ENCODE data around the gene LKAAEAR1.

DNA sequence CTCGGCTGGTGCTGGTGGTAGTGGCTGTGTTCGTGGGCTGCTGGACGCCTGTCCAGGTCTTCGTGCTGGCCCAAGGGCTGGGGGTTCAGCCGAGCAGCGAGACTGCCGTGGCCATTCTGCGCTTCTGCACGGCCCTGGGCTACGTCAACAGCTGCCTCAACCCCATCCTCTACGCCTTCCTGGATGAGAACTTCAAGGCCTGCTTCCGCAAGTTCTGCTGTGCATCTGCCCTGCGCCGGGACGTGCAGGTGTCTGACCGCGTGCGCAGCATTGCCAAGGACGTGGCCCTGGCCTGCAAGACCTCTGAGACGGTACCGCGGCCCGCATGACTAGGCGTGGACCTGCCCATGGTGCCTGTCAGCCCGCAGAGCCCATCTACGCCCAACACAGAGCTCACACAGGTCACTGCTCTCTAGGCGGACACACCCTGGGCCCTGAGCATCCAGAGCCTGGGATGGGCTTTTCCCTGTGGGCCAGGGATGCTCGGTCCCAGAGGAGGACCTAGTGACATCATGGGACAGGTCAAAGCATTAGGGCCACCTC lies 14.3 kb upstream of the LKAAEAR1 start:
- TF ChIP-seq, protein P1, sequence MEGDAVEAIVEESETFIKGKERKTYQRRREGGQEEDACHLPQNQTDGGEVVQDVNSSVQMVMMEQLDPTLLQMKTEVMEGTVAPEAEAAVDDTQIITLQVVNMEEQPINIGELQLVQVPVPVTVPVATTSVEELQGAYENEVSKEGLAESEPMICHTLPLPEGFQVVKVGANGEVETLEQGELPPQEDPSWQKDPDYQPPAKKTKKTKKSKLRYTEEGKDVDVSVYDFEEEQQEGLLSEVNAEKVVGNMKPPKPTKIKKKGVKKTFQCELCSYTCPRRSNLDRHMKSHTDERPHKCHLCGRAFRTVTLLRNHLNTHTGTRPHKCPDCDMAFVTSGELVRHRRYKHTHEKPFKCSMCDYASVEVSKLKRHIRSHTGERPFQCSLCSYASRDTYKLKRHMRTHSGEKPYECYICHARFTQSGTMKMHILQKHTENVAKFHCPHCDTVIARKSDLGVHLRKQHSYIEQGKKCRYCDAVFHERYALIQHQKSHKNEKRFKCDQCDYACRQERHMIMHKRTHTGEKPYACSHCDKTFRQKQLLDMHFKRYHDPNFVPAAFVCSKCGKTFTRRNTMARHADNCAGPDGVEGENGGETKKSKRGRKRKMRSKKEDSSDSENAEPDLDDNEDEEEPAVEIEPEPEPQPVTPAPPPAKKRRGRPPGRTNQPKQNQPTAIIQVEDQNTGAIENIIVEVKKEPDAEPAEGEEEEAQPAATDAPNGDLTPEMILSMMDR (IDR thresholded peaks at IDR 0.05) = no peak
- TF ChIP-seq POLR2AphosphoS5 (IDR thresholded peaks at IDR 0.05) (no peak), EP300 (IDR thresholded peaks at IDR 0.05) (no peak)
